Measurements from ENCODE around the gene ARMS2.

The ARMS2 gene

GRCh38 chr10:122494173-122494820 is 39.8 kb downstream of the ARMS2 start:
- no peak for DNase-seq (ENCODE audit: low read depth in 3 of 3)

GRCh38 chr10:122494833-122495232 is 40.4 kb downstream of the ARMS2 start:
- no peak for DNase-seq (ENCODE audit: low read depth in 3 of 3)

GRCh38 chr10:122495406-122496340 is 41.2 kb downstream of the ARMS2 start:
- no peak for DNase-seq (ENCODE audit: low read depth in 3 of 3)

- DNase-seq (ENCODE audit: low read depth in 3 of 3) = no peak
Observed at GRCh38 chr10:122497241-122497640, 42.8 kb downstream of the ARMS2 start.

- DNase-seq (ENCODE audit: low read depth in 3 of 3) = no peak
Observed at GRCh38 chr10:122498521-122498920, 44.1 kb downstream of the ARMS2 start.

GRCh38 chr10:122499012-122499411 is 44.6 kb downstream of the ARMS2 start:
- DNase-seq (ENCODE audit: low read depth in 3 of 3) = no peak

GRCh38 chr10:122499491-122499941 is 45.1 kb downstream of the ARMS2 start:
- DNase-seq (ENCODE audit: low read depth in 3 of 3) = no peak

GRCh38 chr10:122500194-122500593 is 45.7 kb downstream of the ARMS2 start:
- no peak for DNase-seq (ENCODE audit: low read depth in 3 of 3)

- DNase-seq (ENCODE audit: low read depth in 3 of 3) = no peak
Observed at GRCh38 chr10:122500726-122501125, 46.3 kb downstream of the ARMS2 start.

- no peak for DNase-seq (ENCODE audit: low read depth in 3 of 3)
Observed at GRCh38 chr10:122503012-122503411, 48.6 kb downstream of the ARMS2 start.

GRCh38 chr10:122503886-122504609 is 49.6 kb downstream of the ARMS2 start:
- no peak for DNase-seq (ENCODE audit: low read depth in 3 of 3)

GRCh38 chr10:122504610-122504950 is 50.1 kb downstream of the ARMS2 start:
- no peak for DNase-seq (ENCODE audit: low read depth in 3 of 3)

- no peak for DNase-seq (ENCODE audit: low read depth in 3 of 3)
Observed at GRCh38 chr10:122505011-122505410, 50.6 kb downstream of the ARMS2 start.

GRCh38 chr10:122505885-122506645 is 51.6 kb downstream of the ARMS2 start:
- no peak for DNase-seq (ENCODE audit: low read depth in 3 of 3)

All from stimulated activated CD4-positive, alpha-beta T cell treated with anti-CD3 and anti-CD28 coated beads, TNF-alpha, amount 100 ng/mL, for 48 hours (primary cell).